OCI-LY1 (cell line): Measurements from ENCODE around the gene RPS6KA2.

ENCODE experiments used
- H2AFZ ChIP-seq: fragments of 200-600 bp; sonication (generic), shearing (Covaris generic); 2 replicates; pipeline ENCODE4 v1.6.0; 2014; ENCODE audit warnings: antibody characterized with exemption, mild to moderate bottlenecking, low read length
- H3F3A ChIP-seq: fragments of 200-600 bp; sonication (generic), shearing (Covaris generic); 2 replicates; pipeline ENCODE4 v1.6.0; 2014; ENCODE audit warnings: mild to moderate bottlenecking, antibody characterized with exemption, low read length, moderate library complexity; ENCODE audit not compliant: insufficient read depth
- H3K27ac ChIP-seq: fragments of 200-600 bp; sonication (generic); 2 replicates; pipeline ENCODE4 v1.5.1; 2014; ENCODE audit warnings: low read length, mixed run types, mild to moderate bottlenecking, low read depth; ENCODE audit not compliant: poor library complexity, severe bottlenecking
- H3K27me3 ChIP-seq: fragments of 200-600 bp; sonication (generic); 2 replicates; pipeline ENCODE4 v1.6.0; 2014; ENCODE audit warnings: antibody characterized with exemption, mild to moderate bottlenecking, low read length, moderate library complexity; ENCODE audit not compliant: insufficient read depth
- H3K36me3 ChIP-seq: fragments of 200-600 bp; sonication (generic); 2 replicates; pipeline ENCODE4 v1.6.1; 2014; ENCODE audit warnings: mild to moderate bottlenecking, antibody characterized with exemption, low read length, moderate library complexity, mixed read lengths; ENCODE audit not compliant: insufficient read depth
- H3K4me1 ChIP-seq: fragments of 200-600 bp; sonication (generic); 2 replicates; pipeline ENCODE4 v1.5.1; 2014; ENCODE audit warnings: mild to moderate bottlenecking, low read length, moderate library complexity; ENCODE audit not compliant: insufficient read depth, severe bottlenecking
- H3K4me2 ChIP-seq: fragments of 200-600 bp; sonication (generic), shearing (Covaris generic); 2 replicates; pipeline ENCODE4 v1.6.1; 2014; ENCODE audit warnings: low read length
- H3K4me3 ChIP-seq: fragments of 200-600 bp; sonication (generic); 2 replicates; pipeline ENCODE4 v1.5.1; 2014; ENCODE audit warnings: low read length, low read depth, mild to moderate bottlenecking, mixed read lengths; ENCODE audit not compliant: poor library complexity, severe bottlenecking
- H3K79me2 ChIP-seq: fragments of 200-600 bp; shearing (Covaris generic); 2 replicates; pipeline ENCODE4 v1.6.1; 2016; ENCODE audit warnings: mixed run types, low read length, mixed read lengths; ENCODE audit not compliant: insufficient read depth
- H3K9ac ChIP-seq: fragments of 200-600 bp; sonication (generic), shearing (Covaris generic); 2 replicates; pipeline ENCODE4 v1.6.1; 2014; ENCODE audit warnings: mild to moderate bottlenecking, low read length, mixed read lengths
- H3K9me2 ChIP-seq: fragments of 200-600 bp; sonication (generic), shearing (Covaris generic); 2 replicates; pipeline ENCODE4 v1.6.1; 2014; ENCODE audit warnings: low read depth, mild to moderate bottlenecking, low read length, mixed read lengths
- H3K9me3 ChIP-seq: fragments of 200-600 bp; shearing (Covaris generic); 2 replicates; pipeline ENCODE4 v1.6.1; 2014; ENCODE audit warnings: low read length, mixed read lengths
- H4K20me1 ChIP-seq: fragments of 200-600 bp; sonication (generic), shearing (Covaris generic); 2 replicates; pipeline ENCODE4 v1.6.0; 2016; ENCODE audit warnings: mild to moderate bottlenecking, low read length; ENCODE audit not compliant: insufficient read depth
- CTCF ChIP-seq: fragments of 200-600 bp; sonication (generic), shearing (Covaris generic); IDR thresholded peaks from 2 replicates; pipeline ENCODE4 v1.5.1; 2017; ENCODE audit warnings: mild to moderate bottlenecking, antibody characterized with exemption, low read length, moderate library complexity, mixed read lengths
- EZH2 ChIP-seq: fragments of 200-600 bp; sonication (generic), shearing (Covaris generic); IDR thresholded peaks from 2 replicates; pipeline ENCODE4 v1.8.0; 2017; ENCODE audit warnings: borderline replicate concordance, mixed run types, mild to moderate bottlenecking, antibody characterized with exemption, low read length, moderate library complexity, mixed read lengths

The RPS6KA2 gene

GRCh38 chr6:166514196-166514595 is 112.9 kb downstream of the RPS6KA2 start:
- Histone ChIP-seq H3F3A (no peaks in the 10 kb centered on the region), H3K4me3 (no peak overlapping the region), H3K27me3 (peaks cover 3% of the 10 kb centered on the region; the same call in 1 of the 2 replicates), H3K9ac (no peak overlapping the region), H3K36me3 (no peaks in the 10 kb centered on the region; the same call in 1 of the 2 replicates), H3K4me1 (no peaks in the 10 kb centered on the region), H3K9me3 (no peaks in the 10 kb centered on the region), H3K27ac (no peak overlapping the region), H3K4me2 (no peak overlapping the region), H3K9me2 (no peaks in the 10 kb centered on the region), H4K20me1 (no peaks in the 10 kb centered on the region), H3K79me2 (no peaks in the 10 kb centered on the region), H2AFZ (no peak overlapping the region)
- TF ChIP-seq CTCF (no peak), EZH2 (no peak)

GRCh38 chr6:166512567-166512966 is 114.5 kb downstream of the RPS6KA2 start:
- Histone ChIP-seq H4K20me1 (no peaks in the 10 kb centered on the region), H3K27ac (no peak overlapping the region), H3K9me2 (no peaks in the 10 kb centered on the region), H3K4me3 (no peak overlapping the region), H3K36me3 (no peaks in the 10 kb centered on the region), H2AFZ (no peak overlapping the region), H3K27me3 (peaks cover 3% of the 10 kb centered on the region; the same call in 1 of the 2 replicates), H3K79me2 (no peaks in the 10 kb centered on the region), H3K9ac (no peak overlapping the region), H3K4me1 (no peaks in the 10 kb centered on the region), H3F3A (no peaks in the 10 kb centered on the region), H3K4me2 (no peak overlapping the region), H3K9me3 (no peaks in the 10 kb centered on the region)
- no peak for TF ChIP-seq EZH2
- TF ChIP-seq CTCF: peak; percentile 54

GRCh38 chr6:166511316-166511715 is 115.7 kb downstream of the RPS6KA2 start:
- Histone ChIP-seq H3K79me2 (no peaks in the 10 kb centered on the region), H3K9me2 (no peaks in the 10 kb centered on the region), H3K9me3 (no peaks in the 10 kb centered on the region), H3F3A (no peaks in the 10 kb centered on the region), H3K9ac (no peak overlapping the region), H3K36me3 (no peaks in the 10 kb centered on the region), H2AFZ (no peak overlapping the region), H3K4me2 (no peak overlapping the region), H3K4me3 (no peak overlapping the region), H3K27ac (no peak overlapping the region), H3K4me1 (no peaks in the 10 kb centered on the region), H3K27me3 (peaks cover 3% of the 10 kb centered on the region; the same call in 1 of the 2 replicates), H4K20me1 (no peaks in the 10 kb centered on the region)
- TF ChIP-seq CTCF (no peak), EZH2 (no peak)
